ENCODE results near the gene SLU7. TPM values are rescaled to one million over a fixed set of nuclear protein-coding genes. Genes with fewer than 3 reads are reported as not detected.

The SLU7 gene
- total and polyA plus RNA-seq, 2 donors (not counting 3 experiments of a cell fraction or from before 2014, with no cell fraction given), result 10.2 to 48.2 TPM

DNA sequence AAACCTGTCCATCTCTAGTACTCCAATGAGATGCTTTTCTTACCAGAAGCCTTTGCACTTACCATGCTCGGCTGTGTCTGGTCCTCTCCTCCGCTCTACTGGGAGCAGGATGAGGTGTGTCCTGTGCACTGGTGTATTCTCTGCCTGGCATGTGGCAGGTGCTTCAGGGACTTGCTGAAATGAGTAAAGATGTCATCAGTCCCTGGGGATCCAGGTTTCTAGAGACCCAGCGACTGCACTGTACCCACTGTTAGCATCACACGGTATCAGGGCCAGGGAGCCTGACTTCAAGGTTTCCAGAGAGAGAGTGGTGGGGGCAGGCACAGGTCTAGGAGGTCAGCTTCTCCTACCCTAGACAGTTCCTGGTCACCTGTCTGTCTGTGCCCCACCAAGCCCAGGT is 13.3 kb upstream of the SLU7 start:
- Histone ChIP-seq H3K27ac (ENCODE audit: insufficient read depth, low read depth, low read length) (no peak overlapping the region), H3K27me3 (ENCODE audit: control insufficient read depth in 2 of 2, insufficient read depth in 2 of 2, low read length in 2 of 2) (peaks cover 0 to 4% of the 10 kb centered on the region in 2 experiments), H3K9me3 (replicated peaks; ENCODE audit: control insufficient read depth, insufficient read depth, low read length) (no peaks in the 10 kb centered on the region), H3K4me1 (ENCODE audit: control insufficient read depth, extremely low read depth, insufficient read depth, low read length) (no peaks in the 10 kb centered on the region), H3K4me2 (ENCODE audit: insufficient read depth, low read length) (no peak overlapping the region), H3K4me3 (replicated peaks in 1 of 3; ENCODE audit: insufficient read depth in 1 of 3, low read depth in 1 of 3, low read length in 3 of 3) (no peak overlapping the region), H3K9me1 (replicated peaks; ENCODE audit: control insufficient read depth, extremely low read depth, insufficient read depth, low read length) (no peaks in the 10 kb centered on the region), H4K20me1 (replicated peaks; ENCODE audit: control insufficient read depth, extremely low read depth, insufficient read depth, low read length) (no peaks in the 10 kb centered on the region), H2AFZ (ENCODE audit: low read depth, low read length) (no peak overlapping the region), H3K36me3 (ENCODE audit: control insufficient read depth in 2 of 2, extremely low read depth in 1 of 2, insufficient read depth in 2 of 2, low read length in 2 of 2) (peaks cover 0 to 17% of the 10 kb centered on the region in 2 experiments), H3K79me2 (ENCODE audit: control insufficient read depth, insufficient read depth, low read length) (no peaks in the 10 kb centered on the region), H3K9ac (replicated peaks; ENCODE audit: extremely low read depth, insufficient read depth, low read length) (no peak overlapping the region)
- TF ChIP-seq POLR2A (IDR thresholded peaks at IDR 0.05; ENCODE audit: low read depth, low read length) (no peak), MYC (IDR thresholded peaks at IDR 0.05; ENCODE audit: low read depth, low read length) (no peak), MAX (IDR thresholded peaks at IDR 0.05; ENCODE audit: insufficient read depth, insufficient read length) (no peak), POLR2AphosphoS5 (IDR thresholded peaks at IDR 0.05; ENCODE audit: insufficient read depth, low read depth, low read length) (no peak), JUN (IDR thresholded peaks at IDR 0.05; ENCODE audit: borderline replicate concordance, insufficient read depth, insufficient read length, low read depth) (no peak), EZH2 (IDR thresholded peaks at IDR 0.05; ENCODE audit: borderline replicate concordance, low read depth, low read length, severe bottlenecking) (no peak), FOS (IDR thresholded peaks at IDR 0.05; ENCODE audit: borderline replicate concordance, insufficient read depth, low read length) (no peak), GATA2 (IDR thresholded peaks at IDR 0.05; ENCODE audit: insufficient read depth, insufficient read length, low read depth, low read length) (no peak)
- TF ChIP-seq, protein P1, sequence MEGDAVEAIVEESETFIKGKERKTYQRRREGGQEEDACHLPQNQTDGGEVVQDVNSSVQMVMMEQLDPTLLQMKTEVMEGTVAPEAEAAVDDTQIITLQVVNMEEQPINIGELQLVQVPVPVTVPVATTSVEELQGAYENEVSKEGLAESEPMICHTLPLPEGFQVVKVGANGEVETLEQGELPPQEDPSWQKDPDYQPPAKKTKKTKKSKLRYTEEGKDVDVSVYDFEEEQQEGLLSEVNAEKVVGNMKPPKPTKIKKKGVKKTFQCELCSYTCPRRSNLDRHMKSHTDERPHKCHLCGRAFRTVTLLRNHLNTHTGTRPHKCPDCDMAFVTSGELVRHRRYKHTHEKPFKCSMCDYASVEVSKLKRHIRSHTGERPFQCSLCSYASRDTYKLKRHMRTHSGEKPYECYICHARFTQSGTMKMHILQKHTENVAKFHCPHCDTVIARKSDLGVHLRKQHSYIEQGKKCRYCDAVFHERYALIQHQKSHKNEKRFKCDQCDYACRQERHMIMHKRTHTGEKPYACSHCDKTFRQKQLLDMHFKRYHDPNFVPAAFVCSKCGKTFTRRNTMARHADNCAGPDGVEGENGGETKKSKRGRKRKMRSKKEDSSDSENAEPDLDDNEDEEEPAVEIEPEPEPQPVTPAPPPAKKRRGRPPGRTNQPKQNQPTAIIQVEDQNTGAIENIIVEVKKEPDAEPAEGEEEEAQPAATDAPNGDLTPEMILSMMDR (IDR thresholded peaks at IDR 0.05; ENCODE audit: extremely low read depth in 1 of 2, insufficient read depth in 1 of 2, low read depth in 1 of 2, low read length in 2 of 2), result no peak
- FAIRE-seq, result no peak
- BruUV-seq (replicated peaks), result no TSS peak
- dilution Hi-C loops (cut with MboI; ENCODE audit: extremely low pct_ligation_motif_present, low sequenced_read_pairs) (no loop called here), intact Hi-C loops (cut with micrococcal nuclease) (no loop called here)
- POLR2A ChIA-PET, result no interaction called here
- CTCF ChIA-PET, result interaction anchor here (1.4 kb wide), 1 partner anchor 76 kb away, joined by 3 read pairs; no protein-coding TSS in a partner anchor
- DNase-seq (ENCODE audit: low read depth, low spot score), result no peak
